ENCODE measurements around the gene VAV2.

DNA sequence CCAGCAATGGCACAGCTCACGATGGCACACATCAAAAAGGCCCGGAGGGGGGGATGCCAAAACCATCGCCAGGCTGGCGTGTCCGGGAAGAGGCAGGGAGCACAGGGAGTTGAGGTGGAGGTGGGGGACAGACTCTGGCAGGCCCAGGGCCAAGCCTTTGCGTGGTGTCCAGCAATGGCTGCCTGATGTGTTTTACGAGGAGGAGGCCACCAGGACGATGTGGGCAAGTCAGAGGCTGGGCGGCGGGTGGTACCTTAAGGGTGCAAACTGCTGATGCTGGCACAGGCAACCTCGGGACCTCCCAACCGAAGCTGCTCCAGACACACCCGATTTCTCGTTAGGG is 4.7 kb downstream of the VAV2 start:
- TF ChIP-seq CTCF (conservative IDR thresholded peaks at IDR 0.05) = no peak
- TF ChIP-seq ZFX (IDR thresholded peaks at IDR 0.05) = no peak

Measured in C4-2B (cell line).